OCI-LY7 (cell line): ENCODE results near the gene CNGA4. TPM values are rescaled to one million over a fixed set of nuclear protein-coding genes. Genes with fewer than 3 reads are reported as not detected.

Experiments
- BruUV-seq: library from RNA; stranded (reverse); fragments of 400-500 nt; replicated peaks from 2 replicates; lab custom pipeline; 2021; lab: Mats Ljungman, UMichigan
- CTCF ChIA-PET: fragments of 300-600 bp; sonication (Branson Sonifier 250); formaldehyde crosslinking; loops from one replicate; lab custom pipeline; 2022; ENCODE audit warnings: antibody characterized with exemption; ENCODE audit not compliant: unreplicated experiment; lab: Charles Lee
- POLR2A ChIA-PET: fragments of 300-600 bp; sonication (Branson Sonifier 250); formaldehyde crosslinking; loops from one replicate; lab custom pipeline; 2022; ENCODE audit warnings: antibody characterized with exemption; lab: Charles Lee
- DNase-seq: peaks from one replicate; pipeline ENCODE4 v3.0.0-alpha.2; 2015; ENCODE audit warnings: low spot score
- H2AFZ ChIP-seq: fragments of 200-600 bp; sonication (generic), shearing (Covaris generic); 2 replicates; pipeline ENCODE4 v1.6.1; 2014; ENCODE audit warnings: mild to moderate bottlenecking, antibody characterized with exemption, low read length, moderate library complexity
- H3K27ac ChIP-seq: fragments of 200-600 bp; sonication (generic); 2 replicates; pipeline ENCODE4 v1.5.1; 2014; ENCODE audit warnings: mixed run types, low read depth, mild to moderate bottlenecking, moderate library complexity, low read length, inconsistent platforms; ENCODE audit not compliant: poor library complexity, severe bottlenecking
- H3K36me3 ChIP-seq: fragments of 200-600 bp; sonication (generic); 2 replicates; pipeline ENCODE4 v1.6.1; 2014; ENCODE audit warnings: mild to moderate bottlenecking, antibody characterized with exemption, low read length, moderate library complexity, mixed read lengths; ENCODE audit not compliant: insufficient read depth
- H3K4me1 ChIP-seq: fragments of 200-600 bp; sonication (generic); 2 replicates; pipeline ENCODE4 v1.5.1; 2014; ENCODE audit warnings: mild to moderate bottlenecking, low read length; ENCODE audit not compliant: insufficient read depth, poor library complexity, severe bottlenecking
- H3K4me2 ChIP-seq: fragments of 200-600 bp; sonication (generic); 2 replicates; pipeline ENCODE4 v1.6.1; 2014; ENCODE audit warnings: mild to moderate bottlenecking, low read length
- H3K4me3 ChIP-seq: fragments of 200-600 bp; sonication (generic); 2 replicates; pipeline ENCODE4 v1.5.1; 2014; ENCODE audit warnings: mild to moderate bottlenecking, low read depth, low read length; ENCODE audit not compliant: poor library complexity, severe bottlenecking
- H3K79me2 ChIP-seq: fragments of 200-600 bp; sonication (generic); 2 replicates; pipeline ENCODE4 v1.6.1; 2016; ENCODE audit warnings: low read depth, mild to moderate bottlenecking, low read length, moderate library complexity, mixed read lengths; ENCODE audit not compliant: insufficient read depth
- H3K9me2 ChIP-seq: fragments of 200-600 bp; sonication (generic); 2 replicates; pipeline ENCODE4 v1.6.1; 2016; ENCODE audit warnings: mild to moderate bottlenecking, low read length, mixed read lengths; ENCODE audit not compliant: insufficient read depth
- H3K9me3 ChIP-seq: fragments of 200-600 bp; sonication (generic); 2 replicates; pipeline ENCODE4 v1.6.1; 2014; ENCODE audit warnings: mild to moderate bottlenecking, mixed run types, low read length, mixed read lengths
- H4K20me1 ChIP-seq: fragments of 200-600 bp; sonication (generic); 2 replicates; pipeline ENCODE4 v1.6.1; 2014; ENCODE audit warnings: mild to moderate bottlenecking, antibody characterized with exemption, low read length, moderate library complexity, mixed read lengths; ENCODE audit not compliant: insufficient read depth
- EZH2phosphoT487 ChIP-seq: fragments of 200-600 bp; sonication (generic); IDR thresholded peaks from 2 replicates; pipeline ENCODE4 v1.6.1; 2018; ENCODE audit warnings: low read depth, borderline replicate concordance, mild to moderate bottlenecking, mixed run types, antibody characterized with exemption, low read length, moderate library complexity, mixed read lengths
- intact Hi-C: fragments of 100-400 bp; cut with micrococcal nuclease; formaldehyde crosslinking; loops from one replicate; pipeline ENCODE4 v1.10.0; 2022; ENCODE audit not compliant: unreplicated experiment
- total RNA-seq, 2 experiments: library from RNA; depleted of rRNA in 1 of 2; stranded (reverse); fragments of >200 nt in 1 of 2; shearing (Covaris generic) in 1 of 2; gene quantifications; 2 replicates each; pipeline ENCODE4 v1.2.3, GENCODE V29; 2014 to 2022
- TF ChIP-seq, protein P1 (sequence below): fragments of 200-600 bp; sonication (generic); conservative IDR thresholded peaks from 2 replicates; pipeline ENCODE4 v1.5.1; 2014; ENCODE audit warnings: mild to moderate bottlenecking, antibody characterized with exemption, low read length, moderate library complexity, mixed read lengths

CNGA4 gene
- total RNA-seq, 2 experiments from 2014 or later = 0.28 to 0.97 TPM

DNA sequence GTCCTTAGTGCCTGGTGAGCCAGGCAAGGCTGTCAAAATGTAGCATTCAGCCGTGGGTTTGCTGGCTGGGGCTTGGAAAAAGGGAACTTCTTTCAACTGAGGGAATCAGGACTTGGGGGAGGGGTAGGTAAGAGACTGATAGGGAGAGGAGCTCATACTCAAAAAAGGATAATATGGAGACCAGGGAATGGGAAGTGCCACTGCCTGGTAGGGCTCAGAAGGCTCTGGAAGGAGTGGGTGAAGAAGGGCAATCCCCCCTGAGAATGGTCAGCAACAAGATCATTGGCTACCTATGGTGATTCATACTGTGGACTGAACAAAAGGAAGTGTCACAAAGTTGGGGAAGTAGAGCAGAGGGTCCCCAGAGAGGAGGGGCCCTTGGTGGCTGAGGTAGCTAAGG is 1.9 kb downstream of the CNGA4 start:
- no peaks in the 10 kb centered on the region for H3K9me3 ChIP-seq
- intact Hi-C loops = no loop called here
- no peak overlapping the region for H3K4me3 ChIP-seq
- H3K27ac ChIP-seq = no peak overlapping the region
- no peaks in the 10 kb centered on the region for H4K20me1 ChIP-seq
- ChIA-PET POLR2A (interaction anchor here (1.3 kb wide), 1 partner anchor 10 kb away, joined by 5 read pairs; no protein-coding TSS in a partner anchor), CTCF (interaction anchor here (1.1 kb wide), 1 partner anchor 11 kb away, joined by 4 read pairs; no protein-coding TSS in a partner anchor)
- TF ChIP-seq, protein P1, sequence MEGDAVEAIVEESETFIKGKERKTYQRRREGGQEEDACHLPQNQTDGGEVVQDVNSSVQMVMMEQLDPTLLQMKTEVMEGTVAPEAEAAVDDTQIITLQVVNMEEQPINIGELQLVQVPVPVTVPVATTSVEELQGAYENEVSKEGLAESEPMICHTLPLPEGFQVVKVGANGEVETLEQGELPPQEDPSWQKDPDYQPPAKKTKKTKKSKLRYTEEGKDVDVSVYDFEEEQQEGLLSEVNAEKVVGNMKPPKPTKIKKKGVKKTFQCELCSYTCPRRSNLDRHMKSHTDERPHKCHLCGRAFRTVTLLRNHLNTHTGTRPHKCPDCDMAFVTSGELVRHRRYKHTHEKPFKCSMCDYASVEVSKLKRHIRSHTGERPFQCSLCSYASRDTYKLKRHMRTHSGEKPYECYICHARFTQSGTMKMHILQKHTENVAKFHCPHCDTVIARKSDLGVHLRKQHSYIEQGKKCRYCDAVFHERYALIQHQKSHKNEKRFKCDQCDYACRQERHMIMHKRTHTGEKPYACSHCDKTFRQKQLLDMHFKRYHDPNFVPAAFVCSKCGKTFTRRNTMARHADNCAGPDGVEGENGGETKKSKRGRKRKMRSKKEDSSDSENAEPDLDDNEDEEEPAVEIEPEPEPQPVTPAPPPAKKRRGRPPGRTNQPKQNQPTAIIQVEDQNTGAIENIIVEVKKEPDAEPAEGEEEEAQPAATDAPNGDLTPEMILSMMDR = no peak
- TF ChIP-seq EZH2phosphoT487 = no peak
- no peak overlapping the region for H2AFZ ChIP-seq
- H3K4me2 ChIP-seq = no peak overlapping the region
- no peaks in the 10 kb centered on the region for H3K79me2 ChIP-seq
- no peaks in the 10 kb centered on the region for H3K9me2 ChIP-seq
- H3K36me3 ChIP-seq = no peaks in the 10 kb centered on the region
- peaks cover 18% of the 10 kb centered on the region for H3K4me1 ChIP-seq
- BruUV-seq = no TSS peak
- DNase-seq = no peak

DNA sequence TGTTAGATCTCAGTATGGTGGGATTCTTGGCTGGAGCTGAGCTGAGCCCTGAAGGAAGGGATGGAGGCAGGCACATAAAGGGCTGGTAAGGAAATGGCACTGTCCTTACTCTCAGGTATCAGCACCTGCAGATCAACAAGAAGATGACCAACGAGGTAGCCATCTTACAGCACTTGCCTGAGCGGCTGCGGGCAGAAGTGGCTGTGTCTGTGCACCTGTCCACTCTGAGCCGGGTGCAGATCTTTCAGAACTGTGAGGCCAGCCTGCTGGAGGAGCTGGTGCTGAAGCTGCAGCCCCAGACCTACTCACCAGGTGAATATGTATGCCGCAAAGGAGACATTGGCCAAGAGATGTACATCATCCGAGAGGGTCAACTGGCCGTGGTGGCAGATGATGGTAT is 2.4 kb downstream of the CNGA4 start:
- no TSS peak for BruUV-seq
- H3K4me2 ChIP-seq = no peak overlapping the region
- ChIA-PET CTCF (no interaction called here), POLR2A (interaction anchor here (1.3 kb wide), 1 partner anchor 10 kb away, joined by 5 read pairs; no protein-coding TSS in a partner anchor)
- no peak overlapping the region for H2AFZ ChIP-seq
- no peaks in the 10 kb centered on the region for H4K20me1 ChIP-seq
- no peak for DNase-seq
- H3K79me2 ChIP-seq = no peaks in the 10 kb centered on the region
- H3K9me2 ChIP-seq = no peaks in the 10 kb centered on the region
- H3K36me3 ChIP-seq = no peaks in the 10 kb centered on the region
- H3K4me3 ChIP-seq = no peak overlapping the region
- H3K4me1 ChIP-seq = peaks cover 18% of the 10 kb centered on the region
- H3K27ac ChIP-seq = no peak overlapping the region
- H3K9me3 ChIP-seq = no peaks in the 10 kb centered on the region
- no peak for TF ChIP-seq EZH2phosphoT487
- TF ChIP-seq, protein P1 = no peak
- intact Hi-C loops = no loop called here

DNA sequence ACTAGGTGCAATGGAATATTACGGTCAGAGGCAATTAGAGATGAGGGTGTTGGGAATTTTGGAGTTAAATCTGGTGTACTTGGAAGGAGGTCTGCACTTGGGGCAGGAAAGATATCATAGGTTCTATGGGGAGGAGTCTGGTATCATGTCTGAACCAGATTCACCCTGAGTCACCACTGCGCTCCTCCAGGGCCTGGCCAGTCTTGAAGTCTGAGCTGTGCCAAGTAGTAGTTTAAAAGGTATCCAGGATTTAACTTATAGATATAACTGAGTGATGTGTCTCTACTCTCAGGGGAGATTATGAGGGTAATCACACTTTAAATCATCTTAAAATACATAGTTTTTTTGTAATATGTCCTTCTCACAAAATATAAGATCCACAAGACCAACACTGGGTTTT is 6.6 kb downstream of the CNGA4 start:
- Histone ChIP-seq H3K4me2 (no peak overlapping the region), H3K27ac (no peak overlapping the region), H3K79me2 (no peaks in the 10 kb centered on the region), H3K9me2 (no peaks in the 10 kb centered on the region), H3K36me3 (no peaks in the 10 kb centered on the region), H4K20me1 (no peaks in the 10 kb centered on the region), H3K9me3 (no peaks in the 10 kb centered on the region), H3K4me3 (no peak overlapping the region), H2AFZ (no peak overlapping the region), H3K4me1 (no peaks in the 10 kb centered on the region)
- no peak for TF ChIP-seq EZH2phosphoT487
- TF ChIP-seq, protein P1 = no peak
- ChIA-PET CTCF (no interaction called here), POLR2A (no interaction called here)
- no peak for DNase-seq
- BruUV-seq = no TSS peak
- intact Hi-C loops = no loop called here
